Thyroid gland (tissue), 4 donors: ENCODE data around the gene SPRR2G.

Experiments
- POLR2A ChIP-seq, 2 donors: fragments of 450-650 bp; IDR thresholded peaks; one replicate each; pipeline ENCODE4 v1.6.1; 2017; ENCODE audit warnings: antibody characterized with exemption in 2 of 2, mild to moderate bottlenecking in 2 of 2, moderate library complexity in 1 of 2
- TF ChIP-seq, protein P1 (sequence below), 6 experiments: fragments of 200-600 bp in 3 of 6; fragments of 450-650 bp in 3 of 6; sonication (generic) in 3 of 6; IDR thresholded peaks; one replicate each; pipeline ENCODE4 v1.5.1; 2016 to 2019; ENCODE audit warnings: antibody characterized with exemption in 6 of 6, mild to moderate bottlenecking in 2 of 6, inconsistent platforms in 1 of 6, moderate library complexity in 1 of 6

DNA sequence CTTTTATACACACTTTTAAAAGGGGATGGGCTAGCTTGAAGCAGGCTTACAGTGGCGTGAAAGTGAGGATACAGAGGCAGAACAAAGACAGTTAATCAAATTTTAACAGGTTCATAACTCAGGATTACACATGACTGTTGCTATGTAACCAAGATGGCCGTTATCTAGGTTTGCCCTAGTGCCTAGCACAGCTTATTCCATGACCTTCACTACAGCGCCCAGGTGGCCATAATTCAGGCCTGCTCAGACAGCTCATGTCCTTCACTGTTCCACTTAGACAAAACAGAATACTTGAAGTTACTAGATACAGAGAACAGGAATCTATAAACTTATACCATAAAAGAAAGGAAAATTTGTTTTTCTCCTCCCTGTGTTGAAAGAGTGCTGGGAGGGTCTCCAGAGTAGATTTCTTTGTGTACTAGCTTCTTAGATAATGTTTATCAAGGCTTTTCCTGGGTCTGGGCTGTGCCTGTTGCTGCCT lies 31.2 kb downstream of the SPRR2G start:
- TF ChIP-seq, protein P1, sequence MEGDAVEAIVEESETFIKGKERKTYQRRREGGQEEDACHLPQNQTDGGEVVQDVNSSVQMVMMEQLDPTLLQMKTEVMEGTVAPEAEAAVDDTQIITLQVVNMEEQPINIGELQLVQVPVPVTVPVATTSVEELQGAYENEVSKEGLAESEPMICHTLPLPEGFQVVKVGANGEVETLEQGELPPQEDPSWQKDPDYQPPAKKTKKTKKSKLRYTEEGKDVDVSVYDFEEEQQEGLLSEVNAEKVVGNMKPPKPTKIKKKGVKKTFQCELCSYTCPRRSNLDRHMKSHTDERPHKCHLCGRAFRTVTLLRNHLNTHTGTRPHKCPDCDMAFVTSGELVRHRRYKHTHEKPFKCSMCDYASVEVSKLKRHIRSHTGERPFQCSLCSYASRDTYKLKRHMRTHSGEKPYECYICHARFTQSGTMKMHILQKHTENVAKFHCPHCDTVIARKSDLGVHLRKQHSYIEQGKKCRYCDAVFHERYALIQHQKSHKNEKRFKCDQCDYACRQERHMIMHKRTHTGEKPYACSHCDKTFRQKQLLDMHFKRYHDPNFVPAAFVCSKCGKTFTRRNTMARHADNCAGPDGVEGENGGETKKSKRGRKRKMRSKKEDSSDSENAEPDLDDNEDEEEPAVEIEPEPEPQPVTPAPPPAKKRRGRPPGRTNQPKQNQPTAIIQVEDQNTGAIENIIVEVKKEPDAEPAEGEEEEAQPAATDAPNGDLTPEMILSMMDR (IDR thresholded peaks at IDR 0.05): no peak
- no peak for TF ChIP-seq POLR2A (IDR thresholded peaks at IDR 0.05)
